SU-DHL-6 (cell line): ENCODE results near the gene SEMA5A.

Source experiments
- CTCF ChIP-seq: fragments of 200-600 bp; sonication (generic); IDR thresholded peaks from one replicate; pipeline ENCODE4 v1.5.1; 2017; ENCODE audit warnings: antibody characterized with exemption, mild to moderate bottlenecking, low read length, moderate library complexity; ENCODE audit not compliant: insufficient read depth, poor library complexity, severe bottlenecking
- EZH2phosphoT487 ChIP-seq: fragments of 200-600 bp; sonication (generic), shearing (Covaris generic); conservative IDR thresholded peaks from 2 replicates; pipeline ENCODE4 v1.6.1; 2018; ENCODE audit warnings: mild to moderate bottlenecking, antibody characterized with exemption, low read length, moderate library complexity, mixed read lengths

GRCh38 chr5:9284272-9284671, 261.6 kb downstream of the SEMA5A start:
- no peak for TF ChIP-seq CTCF
- TF ChIP-seq EZH2phosphoT487, result no peak
